Measurements from ENCODE around the gene SCN4B.

SCN4B gene

GRCh38 chr11:118154641-118155040 lies 2.0 kb upstream of the SCN4B start:
- DNase-seq (ENCODE audit: extremely low read depth in 1 of 2, low read depth in 1 of 2) = no peak

GRCh38 chr11:118153976-118154375 lies 1.4 kb upstream of the SCN4B start:
- DNase-seq (ENCODE audit: extremely low read depth in 1 of 2, low read depth in 1 of 2) = no peak

- no peak for DNase-seq (ENCODE audit: extremely low read depth in 1 of 2, low read depth in 1 of 2)
Observed at GRCh38 chr11:118153516-118153915, 893 bp upstream of the SCN4B start.

GRCh38 chr11:118152020-118152551 lies 537 bp downstream of the SCN4B start:
- DNase-seq (ENCODE audit: extremely low read depth in 1 of 2, low read depth in 1 of 2) = no peak

GRCh38 chr11:118151431-118151830 lies 1.2 kb downstream of the SCN4B start:
- no peak for DNase-seq (ENCODE audit: extremely low read depth in 1 of 2, low read depth in 1 of 2)

- DNase-seq (ENCODE audit: extremely low read depth in 1 of 2, low read depth in 1 of 2) = no peak
Observed at GRCh38 chr11:118149493-118149892, 3.1 kb downstream of the SCN4B start.

GRCh38 chr11:118148856-118149255 lies 3.8 kb downstream of the SCN4B start:
- DNase-seq (ENCODE audit: extremely low read depth in 1 of 2, low read depth in 1 of 2) = no peak

- no peak for DNase-seq (ENCODE audit: extremely low read depth in 1 of 2, low read depth in 1 of 2)
Observed at GRCh38 chr11:118148240-118148639, 4.4 kb downstream of the SCN4B start.

GRCh38 chr11:118147502-118147901 lies 5.1 kb downstream of the SCN4B start:
- no peak for DNase-seq (ENCODE audit: extremely low read depth in 1 of 2, low read depth in 1 of 2)

- no peak for DNase-seq (ENCODE audit: extremely low read depth in 1 of 2, low read depth in 1 of 2)
Observed at GRCh38 chr11:118146554-118146953, 6.1 kb downstream of the SCN4B start.

- DNase-seq (ENCODE audit: extremely low read depth in 1 of 2, low read depth in 1 of 2) = peak; percentile 62 to 74
Observed at GRCh38 chr11:118145285-118146227, 7.1 kb downstream of the SCN4B start.

GRCh38 chr11:118144301-118145268 lies 8.0 kb downstream of the SCN4B start:
- DNase-seq (ENCODE audit: extremely low read depth in 1 of 2, low read depth in 1 of 2) = no peak

- DNase-seq (ENCODE audit: extremely low read depth in 1 of 2, low read depth in 1 of 2) = no peak
Observed at GRCh38 chr11:118143661-118144185, 8.9 kb downstream of the SCN4B start.

GRCh38 chr11:118142809-118143208 lies 9.8 kb downstream of the SCN4B start:
- DNase-seq (ENCODE audit: extremely low read depth in 1 of 2, low read depth in 1 of 2) = no peak

- no peak for DNase-seq (ENCODE audit: extremely low read depth in 1 of 2, low read depth in 1 of 2)
Observed at GRCh38 chr11:118142081-118142480, 10.5 kb downstream of the SCN4B start.

- no peak for DNase-seq (ENCODE audit: extremely low read depth in 1 of 2, low read depth in 1 of 2)
Observed at GRCh38 chr11:118139578-118139977, 13.0 kb downstream of the SCN4B start.

GRCh38 chr11:118138839-118139420 lies 13.7 kb downstream of the SCN4B start:
- DNase-seq (ENCODE audit: extremely low read depth in 1 of 2, low read depth in 1 of 2) = no peak

GRCh38 chr11:118136801-118137200 lies 15.8 kb downstream of the SCN4B start:
- DNase-seq (ENCODE audit: extremely low read depth in 1 of 2, low read depth in 1 of 2) = no peak

- DNase-seq (ENCODE audit: extremely low read depth in 1 of 2, low read depth in 1 of 2) = no peak
Observed at GRCh38 chr11:118136341-118136740, 16.3 kb downstream of the SCN4B start.

GRCh38 chr11:118135796-118136165 lies 16.8 kb downstream of the SCN4B start:
- DNase-seq (ENCODE audit: extremely low read depth in 1 of 2, low read depth in 1 of 2) = no peak
